Common myeloid progenitor, CD34-positive (primary cell): ENCODE data around the gene DHRSX.
"Not testable (repeated sequence)": the region's sequence is repeated elsewhere in the genome, so short reads cannot be mapped to it uniquely, and the experiment has no call there.

Experiments
- CTCF ChIA-PET: fragments of 350-600 bp; sonication (Branson Sonifier 250); formaldehyde crosslinking; loops from one replicate; lab custom pipeline; 2021; ENCODE audit warnings: antibody characterized with exemption; lab: Charles Lee
- POLR2A ChIA-PET: fragments of 350-600 bp; sonication (Branson Sonifier 250); formaldehyde crosslinking; loops from one replicate; lab custom pipeline; 2021; ENCODE audit warnings: antibody characterized with exemption; lab: Charles Lee
- DNase-seq, 3 donors: peaks; one replicate each; pipeline versions ENCODE4 v3.0.0 to v3.0.0-alpha.2; 2013
- H3K27ac ChIP-seq, 2 experiments: 1 replicate in 1 of 2; 2 replicates in 1 of 2; pipeline ENCODE4 v1.7.0; 2013; ENCODE audit warnings: inconsistent platforms in 2 of 2, low read length in 2 of 2, mild to moderate bottlenecking in 2 of 2, low read depth in 1 of 2, moderate library complexity in 1 of 2; ENCODE audit not compliant: severe bottlenecking in 2 of 2, insufficient read depth in 1 of 2, poor library complexity in 1 of 2
- H3K27me3 ChIP-seq, 5 experiments: replicated peaks in 2 of 5; 1 replicate in 3 of 5; 2 replicates in 2 of 5; pipeline versions ENCODE4 v1.6.1 to v1.7.0; 2013; ENCODE audit warnings: low read length in 4 of 5, mild to moderate bottlenecking in 2 of 5, moderate library complexity in 2 of 5, inconsistent platforms in 1 of 5; ENCODE audit not compliant: insufficient read depth in 5 of 5, control insufficient read depth in 4 of 5
- H3K36me3 ChIP-seq, 4 experiments: 1 replicate in 2 of 4; 2 replicates in 2 of 4; pipeline versions ENCODE4 v1.6.1 to v1.7.0; 2013; ENCODE audit warnings: low read length in 3 of 4, control low read depth in 1 of 4, mild to moderate bottlenecking in 1 of 4; ENCODE audit not compliant: control insufficient read depth in 4 of 4, insufficient read depth in 4 of 4
- H3K4me1 ChIP-seq, 4 experiments: 1 replicate in 3 of 4; 2 replicates in 1 of 4; pipeline versions ENCODE4 v1.6.1 to v1.7.1; 2013; ENCODE audit warnings: low read length in 3 of 4, mild to moderate bottlenecking in 3 of 4, control low read depth in 1 of 4, inconsistent platforms in 1 of 4, moderate library complexity in 1 of 4; ENCODE audit not compliant: control insufficient read depth in 4 of 4, insufficient read depth in 4 of 4; ENCODE audit errors: control extremely low read depth in 1 of 4
- H3K4me3 ChIP-seq, 7 experiments: 1 replicate in 4 of 7; 2 replicates in 3 of 7; pipeline versions ENCODE4 v1.5.1 to v1.7.0; 2013; ENCODE audit warnings: mild to moderate bottlenecking in 7 of 7, low read length in 6 of 7, moderate library complexity in 6 of 7, inconsistent platforms in 2 of 7, low read depth in 2 of 7, control low read depth in 1 of 7; ENCODE audit not compliant: insufficient read depth in 4 of 7, control insufficient read depth in 1 of 7; ENCODE audit errors: extremely low read depth in 1 of 7
- H3K9me3 ChIP-seq, 5 experiments: 1 replicate in 4 of 5; 2 replicates in 1 of 5; pipeline versions ENCODE4 v1.6.1 to v1.7.1; 2013; ENCODE audit warnings: low read length in 4 of 5, mild to moderate bottlenecking in 2 of 5, inconsistent platforms in 1 of 5, low read depth in 1 of 5, moderate library complexity in 1 of 5; ENCODE audit not compliant: control insufficient read depth in 4 of 5, insufficient read depth in 2 of 5; ENCODE audit errors: control extremely low read depth in 1 of 5
- WGBS: methylation state at CpG from one replicate; pipeline ENCODE4 v1.1.5; 2013; ENCODE audit not compliant: insufficient coverage; 5-methylcytosine and 5-hydroxymethylcytosine counted together

Gene DHRSX

GRCh38 chrX:2460821-2461710 is 39.7 kb downstream of the DHRSX start:
- POLR2A ChIA-PET, H3K4me3 ChIP-seq, H3K27ac ChIP-seq, H3K9me3 ChIP-seq, DNase-seq, H3K36me3 ChIP-seq, H3K4me1 ChIP-seq, H3K27me3 ChIP-seq, CTCF ChIA-PET: not testable (repeated sequence)
- 94% methylated on average over 7 of the region's 17 CpGs for WGBS

GRCh38 chrX:2460048-2460447 is 40.7 kb downstream of the DHRSX start:
- WGBS, result 100% methylated on average over 1 of the region's 10 CpGs
- DNase-seq, CTCF ChIA-PET, H3K4me1 ChIP-seq, H3K27me3 ChIP-seq, POLR2A ChIA-PET, H3K36me3 ChIP-seq, H3K27ac ChIP-seq, H3K4me3 ChIP-seq, H3K9me3 ChIP-seq: not testable (repeated sequence)

GRCh38 chrX:2458309-2458708 is 42.5 kb downstream of the DHRSX start:
- Histone ChIP-seq H3K4me1 (no peaks in the 10 kb centered on the region), H3K9me3 (peaks cover 0 to 4% (median 0%) of the 10 kb centered on the region in 5 experiments), H3K36me3 (no peaks in the 10 kb centered on the region), H3K4me3 (no peak overlapping the region), H3K27me3 (no peaks in the 10 kb centered on the region), H3K27ac (no peak overlapping the region)
- DNase-seq, result no peak
- 100% methylated on average over 5 of the region's 6 CpGs for WGBS
- ChIA-PET POLR2A (no interaction called here), CTCF (no interaction called here)

- 94% methylated on average over 26 of the region's 26 CpGs for WGBS
- CTCF ChIA-PET, result no interaction called here
Observed at GRCh38 chrX:2457289-2458133, 43.3 kb downstream of the DHRSX start.

GRCh38 chrX:2456091-2456490 is 44.7 kb downstream of the DHRSX start:
- H3K27me3 ChIP-seq, CTCF ChIA-PET, POLR2A ChIA-PET, H3K36me3 ChIP-seq, DNase-seq, H3K4me3 ChIP-seq, H3K9me3 ChIP-seq, H3K4me1 ChIP-seq, H3K27ac ChIP-seq: not testable (repeated sequence)
- WGBS, result 98% methylated on average over 7 of the region's 8 CpGs

More at GRCh38 chrX:2457289-2458133, 43.3 kb downstream of the DHRSX start:
- no peak for DNase-seq
- Histone ChIP-seq H3K36me3 (no peaks in the 10 kb centered on the region), H3K9me3 (peaks cover 0 to 4% (median 0%) of the 10 kb centered on the region in 5 experiments), H3K4me1 (no peaks in the 10 kb centered on the region), H3K27me3 (no peaks in the 10 kb centered on the region), H3K4me3 (no peak overlapping the region), H3K27ac (no peak overlapping the region)
- POLR2A ChIA-PET, result no interaction called here

- DNase-seq, H3K36me3 ChIP-seq, H3K4me3 ChIP-seq, H3K4me1 ChIP-seq, CTCF ChIA-PET, H3K27me3 ChIP-seq, POLR2A ChIA-PET, H3K9me3 ChIP-seq, H3K27ac ChIP-seq: not testable (repeated sequence)
- 100% methylated on average over 5 of the region's 9 CpGs for WGBS
Observed at GRCh38 chrX:2454620-2455019, 46.2 kb downstream of the DHRSX start.

GRCh38 chrX:2452799-2453198 is 48.0 kb downstream of the DHRSX start:
- Histone ChIP-seq H3K27ac (no peak overlapping the region), H3K27me3 (no peaks in the 10 kb centered on the region), H3K4me1 (no peaks in the 10 kb centered on the region), H3K36me3 (no peaks in the 10 kb centered on the region), H3K4me3 (no peak overlapping the region), H3K9me3 (peaks cover 0 to 4% (median 0%) of the 10 kb centered on the region in 5 experiments)
- ChIA-PET CTCF (no interaction called here), POLR2A (no interaction called here)
- no peak for DNase-seq
- 95% methylated on average over 2 of the region's 4 CpGs for WGBS
